SK-N-SH (cell line): ENCODE data around the gene UPB1. TPM values are rescaled to one million over a fixed set of nuclear protein-coding genes. Genes with fewer than 3 reads are reported as not detected.

Experiments
- CTCF ChIA-PET: fragments of 300-600, 350-600 bp; formaldehyde crosslinking; extraction: SDS; loops from one replicate; lab custom pipeline; 2021; lab: Yijun Ruan, JAX
- POLR2A ChIA-PET: fragments of 350-600 bp; sonication (Branson Sonifier 250); formaldehyde crosslinking; extraction: SDS; loops from one replicate; lab custom pipeline; 2020; ENCODE audit warnings: antibody characterized with exemption, inconsistent platforms; lab: Yijun Ruan, JAX
- DNase-seq: peaks from one replicate; pipeline ENCODE4 v3.0.0; 2012
- H2AFZ ChIP-seq: fragments of 200-600 bp; sonication (generic); 2 replicates; pipeline ENCODE4 v1.8.1; 2016; ENCODE audit warnings: antibody characterized with exemption, mild to moderate bottlenecking, low read depth
- H3F3A ChIP-seq: fragments of 200-600 bp; sonication (generic); replicated peaks from 2 replicates; pipeline ENCODE3; 2016; ENCODE audit warnings: antibody characterized with exemption, mild to moderate bottlenecking; ENCODE audit not compliant: insufficient read depth
- H3K27ac ChIP-seq, 2 experiments: fragments of 200-500 bp in 1 of 2; fragments of 200-600 bp in 1 of 2; sonication (Bioruptor generic) in 1 of 2; sonication (generic), shearing (Covaris generic) in 1 of 2; 2 replicates each; pipeline versions ENCODE4 v1.5.1 to v1.6.1; 2014 to 2016; ENCODE audit warnings: low read depth in 2 of 2, inconsistent platforms in 1 of 2, low read length in 1 of 2, mild to moderate bottlenecking in 1 of 2, mixed read lengths in 1 of 2
- H3K27me3 ChIP-seq: fragments of 200-600 bp; sonication (generic), shearing (Covaris generic); 2 replicates; pipeline ENCODE4 v1.6.1; 2016; ENCODE audit warnings: mixed run types; ENCODE audit not compliant: insufficient read depth
- H3K36me3 ChIP-seq, 2 experiments: fragments of 200-500 bp in 1 of 2; fragments of 200-600 bp in 1 of 2; sonication (Bioruptor generic) in 1 of 2; sonication (generic) in 1 of 2; replicated peaks in 1 of 2; 2 replicates each; pipeline versions ENCODE3 to v1.5.1; 2014 to 2016; ENCODE audit warnings: low read length in 1 of 2, mild to moderate bottlenecking in 1 of 2; ENCODE audit not compliant: insufficient read depth in 2 of 2, control insufficient read depth in 1 of 2
- H3K4me1 ChIP-seq, 2 experiments: fragments of 200-500 bp in 1 of 2; fragments of 200-600 bp in 1 of 2; sonication (Bioruptor generic) in 1 of 2; sonication (generic), shearing (Covaris generic) in 1 of 2; 2 replicates each; pipeline versions ENCODE4 v1.5.1 to v1.6.1; 2014 to 2016; ENCODE audit warnings: low read depth in 1 of 2, low read length in 1 of 2, mixed run types in 1 of 2; ENCODE audit not compliant: insufficient read depth in 2 of 2, control insufficient read depth in 1 of 2
- H3K4me2 ChIP-seq: fragments of 200-600 bp; sonication (generic), shearing (Covaris generic); 2 replicates; pipeline ENCODE4 v1.6.1; 2017; ENCODE audit warnings: mixed run types
- H3K4me3 ChIP-seq, 2 experiments: fragments of 200-500 bp in 1 of 2; fragments of 200-600 bp in 1 of 2; sonication (Bioruptor generic) in 1 of 2; sonication (generic), shearing (Covaris generic) in 1 of 2; 2 replicates each; pipeline versions ENCODE4 v1.5.1 to v1.8.1; 2014 to 2016; ENCODE audit warnings: low read depth in 2 of 2, inconsistent platforms in 1 of 2, low read length in 1 of 2, mild to moderate bottlenecking in 1 of 2, mixed read lengths in 1 of 2, moderate library complexity in 1 of 2
- H3K79me2 ChIP-seq: fragments of 200-600 bp; sonication (generic); 2 replicates; pipeline ENCODE4 v1.8.1; 2017; ENCODE audit warnings: mild to moderate bottlenecking; ENCODE audit not compliant: insufficient read depth
- H3K9ac ChIP-seq: fragments of 200-600 bp; sonication (generic); 2 replicates; pipeline ENCODE4 v1.6.1; 2017; ENCODE audit warnings: mixed run types
- H3K9me2 ChIP-seq: fragments of 200-600 bp; sonication (generic); 2 replicates; pipeline ENCODE4 v1.6.1; 2017; ENCODE audit warnings: mixed run types
- H3K9me3 ChIP-seq: fragments of 200-600 bp; sonication (generic); 2 replicates; pipeline ENCODE4 v1.6.1; 2017; ENCODE audit warnings: mixed run types, mild to moderate bottlenecking, moderate library complexity
- H4K20me1 ChIP-seq: fragments of 200-600 bp; sonication (generic); 2 replicates; pipeline ENCODE4 v1.6.1; 2017; ENCODE audit warnings: mild to moderate bottlenecking, mixed run types; ENCODE audit not compliant: insufficient read depth
- CHD2 ChIP-seq: fragments of 150-350 bp; IDR thresholded peaks from 2 replicates; pipeline ENCODE4 v1.6.1; 2018; ENCODE audit warnings: low read length; ENCODE audit not compliant: partially characterized antibody
- ELF1 ChIP-seq: IDR thresholded peaks from 2 replicates; pipeline ENCODE4 v1.4.0; 2012
- EP300 ChIP-seq, 2 experiments: IDR thresholded peaks; 2 replicates each; pipeline versions ENCODE4 v1.4.0 to v1.6.1; 2012; ENCODE audit warnings: borderline replicate concordance in 1 of 2, low read depth in 1 of 2, low read length in 1 of 2
- FOSL2 ChIP-seq: IDR thresholded peaks from 2 replicates; pipeline ENCODE4 v1.4.0; 2012; ENCODE audit warnings: low read depth, mild to moderate bottlenecking, moderate library complexity, borderline replicate concordance
- FOXJ3 ChIP-seq: sonication (generic); formaldehyde crosslinking; IDR thresholded peaks from 2 replicates; pipeline ENCODE4 v1.5.1; 2020; ENCODE audit warnings: mild to moderate bottlenecking, missing genetic modification reagents
- FOXM1 ChIP-seq: IDR thresholded peaks from 2 replicates; pipeline ENCODE4 v1.4.0; 2012; ENCODE audit warnings: low read depth, mild to moderate bottlenecking
- GABPA ChIP-seq: IDR thresholded peaks from 2 replicates; pipeline ENCODE4 v1.4.0; 2012; ENCODE audit warnings: low read depth, mild to moderate bottlenecking
- GATA2 ChIP-seq: sonication (generic); formaldehyde crosslinking; IDR thresholded peaks from 2 replicates; pipeline ENCODE4 v1.5.0; 2020; ENCODE audit warnings: mild to moderate bottlenecking, missing genetic modification reagents
- JUND ChIP-seq: IDR thresholded peaks from 2 replicates; pipeline ENCODE4 v1.4.0; 2012
- MXI1 ChIP-seq: IDR thresholded peaks from 2 replicates; pipeline ENCODE4 v1.6.1; 2012; ENCODE audit warnings: mild to moderate bottlenecking, low read depth, low read length, improper control_type of control experiment
- NFIC ChIP-seq: IDR thresholded peaks from 2 replicates; pipeline ENCODE4 v1.4.0; 2012; ENCODE audit warnings: borderline replicate concordance
- RFX5 ChIP-seq: IDR thresholded peaks from 2 replicates; pipeline ENCODE4 v1.6.1; 2012; ENCODE audit warnings: mild to moderate bottlenecking, improper control_type of control experiment, low read length
- RXRA ChIP-seq: IDR thresholded peaks from 2 replicates; pipeline ENCODE4 v1.4.0; 2012; ENCODE audit warnings: low read depth, mild to moderate bottlenecking, borderline replicate concordance
- SMC3 ChIP-seq: IDR thresholded peaks from 2 replicates; pipeline ENCODE4 v1.6.1; 2012; ENCODE audit warnings: low read depth, low read length, improper control_type of control experiment
- TAF1 ChIP-seq: IDR thresholded peaks from 2 replicates; pipeline ENCODE4 v1.6.1; 2012; ENCODE audit warnings: low read depth, mild to moderate bottlenecking, low read length, moderate library complexity, borderline replicate concordance
- TCF12 ChIP-seq: IDR thresholded peaks from 2 replicates; pipeline ENCODE4 v1.4.0; 2012
- TEAD4 ChIP-seq: IDR thresholded peaks from 2 replicates; pipeline ENCODE4 v1.4.0; 2012; ENCODE audit warnings: mild to moderate bottlenecking, borderline replicate concordance; ENCODE audit not compliant: insufficient read depth
- YY1 ChIP-seq: IDR thresholded peaks from 2 replicates; pipeline ENCODE4 v1.4.0; 2012; ENCODE audit warnings: low read depth, mild to moderate bottlenecking
- WGBS: methylation state at CpG from one replicate; pipeline ENCODE4 v1.1.6; 2017; ENCODE audit warnings: low lambda C conversion rate; 5-methylcytosine and 5-hydroxymethylcytosine counted together
- polyA plus RNA-seq, 3 experiments: library from polyadenylated mRNA; depleted of rRNA; stranded (reverse); fragments of >200 nt; gene quantifications; 2 replicates each; pipeline ENCODE4 v1.2.3, GENCODE V29; 2012
- TF ChIP-seq, protein P1 (sequence below): fragments of 150-350 bp; IDR thresholded peaks from 2 replicates; pipeline ENCODE4 v1.6.1; 2017; ENCODE audit warnings: antibody characterized with exemption, low read length, low read depth, borderline replicate concordance
- TF ChIP-seq, protein P2 (sequence below): IDR thresholded peaks from 2 replicates; pipeline ENCODE4 v1.4.0; 2012; ENCODE audit warnings: low read depth
- TF ChIP-seq, protein P3 (sequence below): fragments of 200-600 bp; sonication (generic); IDR thresholded peaks from 2 replicates; pipeline ENCODE4 v1.6.1; 2017; ENCODE audit warnings: antibody characterized with exemption, mild to moderate bottlenecking, moderate library complexity
- TF ChIP-seq, protein P4 (sequence below): IDR thresholded peaks from 2 replicates; pipeline ENCODE4 v1.4.0; 2012; ENCODE audit warnings: low read depth, borderline replicate concordance

Gene UPB1
- polyA plus RNA-seq, 1 of the 3 experiments (the other 2 are of a cell fraction) = 0.30 TPM

DNA sequence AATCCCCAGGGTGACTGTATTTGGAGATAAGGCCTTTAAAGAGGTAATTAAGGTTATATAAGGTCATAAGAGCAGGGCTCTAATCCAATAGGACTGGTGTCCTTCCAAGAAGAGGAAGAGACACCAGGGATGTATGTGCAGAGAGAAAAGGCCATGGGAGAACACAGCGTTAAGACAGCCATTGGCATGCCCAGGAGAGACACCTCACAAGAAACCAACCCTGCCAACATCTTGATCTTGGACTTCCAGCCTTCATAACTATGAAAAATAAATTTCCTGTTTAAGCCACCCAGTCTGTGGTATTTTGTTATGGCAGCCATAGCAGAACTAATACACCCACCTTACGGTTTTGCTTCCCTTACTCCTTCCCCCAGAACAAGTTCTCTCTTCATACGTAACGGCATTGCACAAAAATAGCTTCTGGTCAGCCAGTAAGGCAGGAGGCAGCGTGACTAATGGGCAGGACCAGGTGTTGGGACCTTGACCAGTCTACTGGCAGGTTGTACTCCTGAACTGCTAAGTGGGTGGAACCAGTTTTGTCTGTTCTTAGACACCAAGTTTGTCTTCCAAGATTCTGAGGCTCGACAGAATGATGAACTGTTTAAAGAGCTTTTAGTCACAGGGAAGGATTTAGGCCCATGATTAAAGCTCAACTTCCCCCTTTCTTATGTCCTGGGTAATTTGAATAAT lies 31.9 kb upstream of the UPB1 start:
- Histone ChIP-seq H3K9me2 (no peaks in the 10 kb centered on the region), H3K27me3 (no peaks in the 10 kb centered on the region), H3K9ac (no peak overlapping the region), H3K27ac (no peak overlapping the region), H3K4me2 (no peak overlapping the region), H2AFZ (no peak overlapping the region), H4K20me1 (no peaks in the 10 kb centered on the region), H3K36me3 (no peaks in the 10 kb centered on the region), H3K79me2 (no peaks in the 10 kb centered on the region), H3F3A (peaks cover 12% of the 10 kb centered on the region), H3K9me3 (no peaks in the 10 kb centered on the region), H3K4me3 (no peak overlapping the region), H3K4me1 (peaks cover 0 to 17% of the 10 kb centered on the region in 2 experiments; a peak in 3 of 4 replicates)
- DNase-seq = no peak
- WGBS = 94% methylated on average over 6 of the region's 6 CpGs
- CTCF ChIA-PET = interaction anchor here (0.7 kb wide), 1 partner anchor 40 kb away, joined by 3 read pairs; no protein-coding TSS in a partner anchor
- TF ChIP-seq, protein P1, sequence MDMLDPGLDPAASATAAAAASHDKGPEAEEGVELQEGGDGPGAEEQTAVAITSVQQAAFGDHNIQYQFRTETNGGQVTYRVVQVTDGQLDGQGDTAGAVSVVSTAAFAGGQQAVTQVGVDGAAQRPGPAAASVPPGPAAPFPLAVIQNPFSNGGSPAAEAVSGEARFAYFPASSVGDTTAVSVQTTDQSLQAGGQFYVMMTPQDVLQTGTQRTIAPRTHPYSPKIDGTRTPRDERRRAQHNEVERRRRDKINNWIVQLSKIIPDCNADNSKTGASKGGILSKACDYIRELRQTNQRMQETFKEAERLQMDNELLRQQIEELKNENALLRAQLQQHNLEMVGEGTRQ = no peak
- no peak for TF ChIP-seq TCF12
- no peak for TF ChIP-seq CHD2
- TF ChIP-seq GABPA = no peak
- TF ChIP-seq RFX5 = no peak
- TF ChIP-seq TEAD4 = no peak
- no peak for TF ChIP-seq FOXM1
- TF ChIP-seq SMC3 = no peak
- no peak for TF ChIP-seq FOXJ3 (CRISPR knock-in tag)
- TF ChIP-seq FOSL2 = no peak
- POLR2A ChIA-PET = no interaction called here

DNA sequence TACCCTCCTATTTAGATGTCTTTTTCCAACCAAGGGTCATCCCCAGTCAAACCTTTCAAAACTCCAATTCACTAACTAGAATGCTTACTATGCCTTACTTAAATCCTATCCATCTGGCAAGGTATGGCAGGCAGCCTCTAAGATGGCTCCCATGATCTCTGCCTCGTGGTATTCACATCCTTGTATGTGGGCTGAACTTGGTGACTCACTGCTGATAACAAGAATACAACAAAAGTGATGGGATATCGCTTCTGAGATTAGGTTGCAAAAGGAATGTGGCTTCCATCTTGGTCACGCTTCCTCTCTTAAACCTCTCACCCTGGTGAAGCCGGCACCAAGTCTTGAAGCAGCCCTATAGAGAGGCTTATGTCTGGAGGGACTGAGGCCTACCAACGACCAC lies 29.6 kb upstream of the UPB1 start:
- Histone ChIP-seq H3K9me2 (no peaks in the 10 kb centered on the region), H3K4me1 (peaks cover 0 to 17% of the 10 kb centered on the region in 2 experiments; a peak in 3 of 4 replicates), H3K4me2 (no peak overlapping the region), H3K79me2 (no peaks in the 10 kb centered on the region), H3F3A (peaks cover 14% of the 10 kb centered on the region), H3K9me3 (no peaks in the 10 kb centered on the region), H3K9ac (no peak overlapping the region), H4K20me1 (no peaks in the 10 kb centered on the region), H3K27ac (peak overlapping the region in 1 of 2 experiments; percentile 89; a peak in 2 of 4 replicates), H3K36me3 (no peaks in the 10 kb centered on the region), H3K27me3 (no peaks in the 10 kb centered on the region), H3K4me3 (no peak overlapping the region), H2AFZ (peak overlapping the region; percentile 66)
- WGBS = 76% methylated on average over 5 of the region's 5 CpGs
- POLR2A ChIA-PET = no interaction called here
- CTCF ChIA-PET = interaction anchor here (1.5 kb wide), 1 partner anchor 10 kb away, joined by 3 read pairs; no protein-coding TSS in a partner anchor
- DNase-seq = no peak
- 0 out of 2 replicates have a peak, but pooled peaks have one; percentile 7 for TF ChIP-seq NFIC
- no peak for TF ChIP-seq EP300 (IDR thresholded peaks at IDR 0.05; ENCODE audit: borderline replicate concordance in 1 of 2, low read depth in 1 of 2, low read length in 1 of 2)
- no peak for TF ChIP-seq RXRA
- TF ChIP-seq TEAD4 = no peak
- no peak for TF ChIP-seq MXI1
- TF ChIP-seq JUND = no peak; the same call in 1 of the 2 replicates
- TF ChIP-seq FOSL2 = peak; percentile 21; the same call in 1 of the 2 replicates
- no peak for TF ChIP-seq ELF1
- TF ChIP-seq SMC3 = no peak
- peak; percentile 61; the same call in 1 of the 2 replicates for TF ChIP-seq YY1
- no peak for TF ChIP-seq TCF12
- TF ChIP-seq, protein P2, sequence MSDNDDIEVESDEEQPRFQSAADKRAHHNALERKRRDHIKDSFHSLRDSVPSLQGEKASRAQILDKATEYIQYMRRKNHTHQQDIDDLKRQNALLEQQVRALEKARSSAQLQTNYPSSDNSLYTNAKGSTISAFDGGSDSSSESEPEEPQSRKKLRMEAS = peak; percentile 76
- TF ChIP-seq GABPA = no peak
- no peak for TF ChIP-seq TAF1
- TF ChIP-seq GATA2 (CRISPR knock-in tag) = no peak
- TF ChIP-seq, protein P3, sequence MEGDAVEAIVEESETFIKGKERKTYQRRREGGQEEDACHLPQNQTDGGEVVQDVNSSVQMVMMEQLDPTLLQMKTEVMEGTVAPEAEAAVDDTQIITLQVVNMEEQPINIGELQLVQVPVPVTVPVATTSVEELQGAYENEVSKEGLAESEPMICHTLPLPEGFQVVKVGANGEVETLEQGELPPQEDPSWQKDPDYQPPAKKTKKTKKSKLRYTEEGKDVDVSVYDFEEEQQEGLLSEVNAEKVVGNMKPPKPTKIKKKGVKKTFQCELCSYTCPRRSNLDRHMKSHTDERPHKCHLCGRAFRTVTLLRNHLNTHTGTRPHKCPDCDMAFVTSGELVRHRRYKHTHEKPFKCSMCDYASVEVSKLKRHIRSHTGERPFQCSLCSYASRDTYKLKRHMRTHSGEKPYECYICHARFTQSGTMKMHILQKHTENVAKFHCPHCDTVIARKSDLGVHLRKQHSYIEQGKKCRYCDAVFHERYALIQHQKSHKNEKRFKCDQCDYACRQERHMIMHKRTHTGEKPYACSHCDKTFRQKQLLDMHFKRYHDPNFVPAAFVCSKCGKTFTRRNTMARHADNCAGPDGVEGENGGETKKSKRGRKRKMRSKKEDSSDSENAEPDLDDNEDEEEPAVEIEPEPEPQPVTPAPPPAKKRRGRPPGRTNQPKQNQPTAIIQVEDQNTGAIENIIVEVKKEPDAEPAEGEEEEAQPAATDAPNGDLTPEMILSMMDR = no peak
- TF ChIP-seq, protein P4, sequence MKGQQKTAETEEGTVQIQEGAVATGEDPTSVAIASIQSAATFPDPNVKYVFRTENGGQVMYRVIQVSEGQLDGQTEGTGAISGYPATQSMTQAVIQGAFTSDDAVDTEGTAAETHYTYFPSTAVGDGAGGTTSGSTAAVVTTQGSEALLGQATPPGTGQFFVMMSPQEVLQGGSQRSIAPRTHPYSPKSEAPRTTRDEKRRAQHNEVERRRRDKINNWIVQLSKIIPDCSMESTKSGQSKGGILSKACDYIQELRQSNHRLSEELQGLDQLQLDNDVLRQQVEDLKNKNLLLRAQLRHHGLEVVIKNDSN = no peak
- TF ChIP-seq CHD2 = no peak
